GM13977 (cell line): Measurements from ENCODE around the gene SPINT4.
A peak's percentile ranks its signal among the peaks of the same experiment; 100 is the strongest.
"Not testable (repeated sequence)": the region's sequence is repeated elsewhere in the genome, so short reads cannot be mapped to it uniquely, and the experiment has no call there.

Source experiments
- DNase-seq: peaks from one replicate; pipeline ENCODE4 v3.0.0; 2012; ENCODE audit warnings: low spot score
- in situ Hi-C: fragments of 300-500 bp; cut with MboI; formaldehyde crosslinking; loops from one replicate; pipeline ENCODE4 v1.12.0; 2022; ENCODE audit warnings: low sequenced_read_pairs, low pct_unique_long_range_greater_than_20kb, mixed read lengths, inconsistent platforms; ENCODE audit not compliant: unreplicated experiment
- TF ChIP-seq, protein P1 (sequence below): IDR thresholded peaks from 2 replicates; pipeline ENCODE4 v1.5.1; 2012; ENCODE audit warnings: mild to moderate bottlenecking, control low read depth; ENCODE audit not compliant: insufficient read depth; ENCODE audit errors: extremely low read depth, missing control alignments

SPINT4 gene

DNA sequence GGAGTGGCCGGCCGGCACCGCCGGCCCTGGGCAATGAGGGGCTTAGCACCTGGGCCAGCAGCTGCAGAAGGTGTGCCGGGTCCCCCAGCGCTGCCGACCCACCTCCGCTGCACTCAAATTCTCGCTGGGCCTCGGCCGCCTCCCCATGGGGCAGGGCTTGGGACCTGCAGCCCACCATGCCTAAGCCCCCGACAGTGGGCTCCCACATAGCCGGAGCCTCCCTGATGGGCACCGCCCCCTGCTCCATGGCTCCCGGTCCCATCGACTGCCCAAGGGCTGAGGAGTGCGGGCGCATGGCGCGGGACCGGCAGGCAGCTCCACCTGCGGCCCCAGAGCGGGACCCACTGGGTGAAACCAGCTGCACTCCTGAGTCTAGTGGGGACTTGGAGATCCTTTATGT is 13.8 kb downstream of the SPINT4 start:
- in situ Hi-C loops, result no loop called here
- no peak for DNase-seq
- TF ChIP-seq, protein P1, sequence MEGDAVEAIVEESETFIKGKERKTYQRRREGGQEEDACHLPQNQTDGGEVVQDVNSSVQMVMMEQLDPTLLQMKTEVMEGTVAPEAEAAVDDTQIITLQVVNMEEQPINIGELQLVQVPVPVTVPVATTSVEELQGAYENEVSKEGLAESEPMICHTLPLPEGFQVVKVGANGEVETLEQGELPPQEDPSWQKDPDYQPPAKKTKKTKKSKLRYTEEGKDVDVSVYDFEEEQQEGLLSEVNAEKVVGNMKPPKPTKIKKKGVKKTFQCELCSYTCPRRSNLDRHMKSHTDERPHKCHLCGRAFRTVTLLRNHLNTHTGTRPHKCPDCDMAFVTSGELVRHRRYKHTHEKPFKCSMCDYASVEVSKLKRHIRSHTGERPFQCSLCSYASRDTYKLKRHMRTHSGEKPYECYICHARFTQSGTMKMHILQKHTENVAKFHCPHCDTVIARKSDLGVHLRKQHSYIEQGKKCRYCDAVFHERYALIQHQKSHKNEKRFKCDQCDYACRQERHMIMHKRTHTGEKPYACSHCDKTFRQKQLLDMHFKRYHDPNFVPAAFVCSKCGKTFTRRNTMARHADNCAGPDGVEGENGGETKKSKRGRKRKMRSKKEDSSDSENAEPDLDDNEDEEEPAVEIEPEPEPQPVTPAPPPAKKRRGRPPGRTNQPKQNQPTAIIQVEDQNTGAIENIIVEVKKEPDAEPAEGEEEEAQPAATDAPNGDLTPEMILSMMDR, result no peak

DNA sequence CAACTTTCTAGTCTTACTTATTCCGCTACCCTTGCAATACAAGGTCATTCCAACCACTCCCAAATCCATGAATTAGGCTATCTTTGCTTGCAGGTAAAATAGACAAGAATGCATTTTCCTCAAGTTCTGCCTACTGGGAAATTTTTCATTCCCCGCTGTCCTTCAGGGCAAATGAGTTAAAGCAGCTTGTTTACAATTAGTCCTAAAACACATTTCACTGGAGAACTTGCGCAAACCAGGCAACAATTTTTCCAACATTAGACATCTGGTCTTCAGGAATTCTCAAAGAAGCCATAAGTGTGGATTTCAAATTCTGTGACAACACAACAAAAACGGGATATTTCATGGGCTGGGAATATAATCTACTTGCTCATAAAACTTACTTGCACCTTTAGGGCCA is 20.4 kb downstream of the SPINT4 start:
- in situ Hi-C loops, result no loop called here
- TF ChIP-seq, protein P1, result no peak
- DNase-seq, result no peak

DNA sequence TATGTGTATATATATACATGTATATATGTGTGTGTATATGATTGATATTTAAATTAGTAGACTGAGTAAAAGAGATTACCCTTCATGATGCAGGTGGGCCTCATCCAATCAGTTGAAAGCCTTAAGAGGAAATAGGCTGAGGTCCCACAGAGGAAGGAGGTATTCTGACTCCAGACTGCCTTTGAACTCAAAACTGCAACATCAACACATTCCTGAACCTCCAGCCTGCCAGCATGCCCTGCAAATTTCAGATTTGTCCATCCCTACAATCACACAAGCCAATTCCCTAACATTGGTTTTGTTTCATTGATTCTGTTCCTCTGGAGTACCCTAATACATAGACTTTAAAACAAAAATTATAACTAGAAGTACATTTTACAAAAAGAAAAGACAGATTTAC is 22.9 kb downstream of the SPINT4 start:
- in situ Hi-C loops, result no loop called here
- TF ChIP-seq, protein P1, result no peak
- DNase-seq, result no peak

DNA sequence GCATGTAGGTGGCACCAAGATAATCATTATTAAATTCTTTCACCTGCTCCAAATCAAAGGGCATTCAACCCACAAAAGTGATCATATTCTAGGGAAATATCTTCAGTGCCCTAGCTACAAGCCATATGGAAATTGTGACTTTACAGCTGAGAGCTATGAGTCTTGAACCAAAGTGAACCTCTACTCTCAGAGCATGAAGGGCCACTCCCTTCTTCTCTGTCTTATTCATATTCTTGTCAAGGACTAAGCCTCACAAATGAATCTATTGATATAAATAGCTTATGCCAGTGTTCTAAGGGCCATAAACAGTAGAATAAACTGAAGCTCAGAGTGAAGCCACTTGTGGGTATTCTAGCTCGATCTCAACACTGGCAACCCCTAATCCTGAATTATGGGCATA is 29.6 kb downstream of the SPINT4 start:
- TF ChIP-seq, protein P1, result no peak
- DNase-seq, result no peak
- in situ Hi-C loops, result loop anchor here (25.0 kb wide), 2 partner anchors 164 to 289 kb away; partner anchors contain the start of genes WFDC2 and WFDC8

DNA sequence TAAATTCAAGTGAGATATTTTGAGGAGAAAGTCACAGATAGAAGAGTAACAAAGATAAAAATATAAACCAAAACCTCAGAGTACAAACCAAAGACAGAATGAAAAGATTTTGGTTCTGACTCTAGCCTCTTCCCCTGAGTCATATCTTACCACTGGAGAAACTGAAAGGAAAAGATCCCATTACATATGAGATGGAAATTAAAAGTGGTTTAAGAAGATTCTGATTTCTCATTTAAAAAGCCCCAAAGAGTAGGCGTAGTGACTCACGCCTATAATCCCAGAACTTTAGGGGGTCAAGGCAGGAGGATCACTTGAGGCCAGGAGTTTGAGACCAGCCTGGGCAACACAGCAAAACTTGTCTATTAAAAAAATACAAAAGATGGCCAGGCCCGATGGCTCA is 30.6 kb downstream of the SPINT4 start:
- DNase-seq, result peak; percentile 28
- TF ChIP-seq, protein P1, result no peak
- in situ Hi-C loops, result loop anchor here (25.0 kb wide), 2 partner anchors 165 to 290 kb away; partner anchors contain the start of genes WFDC2 and WFDC8

DNA sequence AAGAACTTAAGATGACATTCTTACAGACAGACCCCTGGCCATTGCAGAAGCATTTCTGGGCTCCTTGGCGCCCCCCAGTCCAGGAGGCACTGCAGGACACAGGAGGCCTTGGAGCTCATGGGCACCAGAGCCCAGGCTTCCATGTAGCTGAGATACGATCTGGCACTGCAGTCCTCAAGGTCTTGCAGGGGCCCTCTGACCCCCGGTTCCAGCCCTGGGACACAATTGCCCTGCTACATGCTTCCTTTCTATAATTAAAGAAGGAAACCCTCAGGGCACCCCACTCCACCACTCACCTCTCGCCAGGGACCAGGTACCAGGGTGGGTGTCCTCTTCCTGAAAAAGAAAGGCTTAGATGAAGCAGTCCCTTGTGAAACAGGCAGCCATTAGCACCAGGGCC is 35.9 kb downstream of the SPINT4 start:
- no peak for DNase-seq
- TF ChIP-seq, protein P1, result no peak
- in situ Hi-C loops, result loop anchor here (25.0 kb wide), 2 partner anchors 171 to 296 kb away; partner anchors contain the start of genes WFDC2 and WFDC8

DNA sequence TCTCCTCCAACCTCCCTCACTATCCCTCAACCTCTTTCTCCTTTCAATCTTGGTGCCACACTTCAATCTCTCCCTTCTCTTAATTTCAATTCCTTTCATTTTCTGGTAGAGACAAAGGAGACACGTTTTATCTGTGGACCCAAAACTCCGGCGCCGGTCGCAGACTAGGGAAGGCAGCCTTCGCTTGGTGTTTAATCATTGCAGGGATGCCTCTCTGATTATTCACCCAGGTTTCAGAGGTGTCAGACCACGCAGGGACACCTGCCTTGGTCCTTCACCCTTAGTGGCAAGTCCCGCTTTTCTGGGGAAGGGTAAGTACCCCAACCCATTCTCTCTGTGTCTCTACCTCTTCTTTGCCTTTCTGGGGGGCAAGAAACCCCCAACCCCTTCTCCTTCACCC is 37.8 kb downstream of the SPINT4 start:
- not testable (repeated sequence) for DNase-seq
- in situ Hi-C loops, result loop anchor here (25.0 kb wide), 2 partner anchors 173 to 298 kb away; partner anchors contain the start of genes WFDC2 and WFDC8

DNA sequence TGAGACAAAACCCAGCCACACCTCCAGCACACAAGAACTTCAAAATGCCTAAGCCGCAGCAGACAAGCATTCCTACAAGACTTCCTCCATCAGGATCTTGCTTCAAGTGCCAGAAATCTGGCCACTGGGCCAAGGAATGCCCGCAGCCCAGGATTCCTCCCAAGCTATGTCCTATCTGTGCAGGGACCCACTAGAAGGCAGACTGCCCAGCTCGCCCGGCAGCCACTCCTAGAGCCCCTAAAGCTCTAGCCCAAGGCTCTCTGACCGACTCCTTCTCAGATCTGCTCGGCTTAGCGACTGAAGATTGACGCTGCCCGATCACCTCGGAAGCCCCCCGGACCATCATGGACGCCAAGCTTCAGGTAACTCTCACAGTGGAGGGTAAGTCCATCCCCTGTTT is 39.8 kb downstream of the SPINT4 start:
- DNase-seq, result not testable (repeated sequence)
- in situ Hi-C loops, result loop anchor here (25.0 kb wide), 2 partner anchors 175 to 300 kb away; partner anchors contain the start of genes WFDC2 and WFDC8

DNA sequence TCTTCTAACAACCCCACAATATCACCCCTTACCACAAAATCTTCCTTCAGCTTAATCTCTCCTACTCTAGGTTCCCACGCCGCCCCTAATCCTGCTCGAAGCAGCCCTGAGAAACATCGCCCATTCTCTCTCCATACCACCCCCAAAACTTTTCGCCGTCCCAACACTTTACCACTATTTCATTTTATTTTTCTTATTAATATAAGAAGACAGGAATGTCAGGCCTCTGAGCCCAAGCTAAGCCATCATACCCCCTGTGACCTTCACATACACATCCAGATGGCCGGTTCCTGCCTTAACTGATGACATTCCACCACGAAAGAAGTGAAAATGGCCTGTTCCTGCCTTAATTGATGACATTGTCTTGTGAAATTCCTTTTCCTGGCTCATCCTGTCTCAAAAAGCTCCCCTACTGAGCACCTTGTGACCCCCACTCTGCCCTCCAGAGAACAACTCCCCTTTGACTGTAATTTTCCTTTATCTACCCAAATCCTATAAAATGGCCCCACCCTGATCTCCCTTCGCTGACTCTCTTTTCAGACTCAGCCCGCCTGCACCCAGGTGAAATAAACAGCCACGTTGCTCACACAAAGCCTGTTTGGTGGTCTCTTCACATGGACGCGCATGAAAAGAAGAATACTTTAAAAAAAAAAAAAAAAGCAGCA is 42.6 kb downstream of the SPINT4 start:
- in situ Hi-C loops, result loop anchor here (25.0 kb wide), 2 partner anchors 177 to 302 kb away; partner anchors contain the start of genes WFDC2 and WFDC8
- not testable (repeated sequence) for DNase-seq
